Mesenchymal stem cell (in vitro differentiated cells and primary cell): Measurements from ENCODE around the gene NRIP3.

Experiments used
- DNase-seq: peaks from one replicate; pipeline ENCODE4 v3.0.0-alpha.2; 2013
- H2AFZ ChIP-seq: one replicate; pipeline ENCODE4 v1.6.1; 2013; ENCODE audit warnings: low read depth, mild to moderate bottlenecking, control low read depth, inconsistent platforms, low read length, moderate library complexity
- H2AK5ac ChIP-seq: 2 replicates; pipeline ENCODE4 v1.6.1; 2013; ENCODE audit warnings: low read length, moderate library complexity, mild to moderate bottlenecking, inconsistent platforms; ENCODE audit not compliant: severe bottlenecking
- H2BK120ac ChIP-seq: one replicate; pipeline ENCODE4 v1.6.1; 2013; ENCODE audit warnings: low read depth, mild to moderate bottlenecking, inconsistent platforms, low read length, moderate library complexity
- H2BK12ac ChIP-seq, 2 experiments: one replicate each; pipeline ENCODE4 v1.6.1; 2013; ENCODE audit warnings: inconsistent platforms in 2 of 2, low read length in 2 of 2, mild to moderate bottlenecking in 2 of 2, moderate library complexity in 2 of 2, control low read depth in 1 of 2
- H2BK15ac ChIP-seq: one replicate; pipeline ENCODE4 v1.6.1; 2013; ENCODE audit warnings: mild to moderate bottlenecking, low read depth, inconsistent platforms; ENCODE audit not compliant: poor library complexity, severe bottlenecking
- H2BK5ac ChIP-seq: 2 replicates; pipeline ENCODE4 v1.6.1; 2013; ENCODE audit warnings: low read depth, mild to moderate bottlenecking, low read length, control low read depth, inconsistent platforms; ENCODE audit not compliant: poor library complexity, severe bottlenecking
- H3K14ac ChIP-seq, 2 experiments: one replicate each; pipeline ENCODE4 v1.6.1; 2013; ENCODE audit warnings: inconsistent platforms in 2 of 2, low read length in 2 of 2, control low read depth in 1 of 2, mild to moderate bottlenecking in 1 of 2, moderate library complexity in 1 of 2
- H3K18ac ChIP-seq, 2 experiments: one replicate each; pipeline ENCODE4 v1.6.1; 2013; ENCODE audit warnings: inconsistent platforms in 2 of 2, low read length in 2 of 2, control low read depth in 1 of 2, low read depth in 1 of 2, mild to moderate bottlenecking in 1 of 2
- H3K23ac ChIP-seq, 2 experiments: one replicate each; pipeline ENCODE4 v1.6.1; 2013; ENCODE audit warnings: inconsistent platforms in 2 of 2, low read length in 2 of 2, mild to moderate bottlenecking in 2 of 2, moderate library complexity in 2 of 2, control low read depth in 1 of 2
- H3K27ac ChIP-seq: 2 replicates; pipeline ENCODE4 v1.5.1; 2013; ENCODE audit warnings: mild to moderate bottlenecking, moderate library complexity, low read length, control low read depth, inconsistent platforms; ENCODE audit not compliant: poor library complexity, severe bottlenecking
- H3K27me3 ChIP-seq, 2 experiments: 2 replicates each; pipeline versions ENCODE4 v1.6.1 to v1.7.0; 2013; ENCODE audit warnings: low read length in 2 of 2, mild to moderate bottlenecking in 2 of 2, moderate library complexity in 2 of 2, control low read depth in 1 of 2, inconsistent platforms in 1 of 2; ENCODE audit not compliant: control insufficient read depth in 1 of 2, insufficient read depth in 1 of 2
- H3K36me3 ChIP-seq, 2 experiments: 2 replicates each; pipeline versions ENCODE4 v1.6.1 to v1.7.0; 2013; ENCODE audit warnings: low read length in 2 of 2, control low read depth in 1 of 2, inconsistent platforms in 1 of 2, low read depth in 1 of 2, mild to moderate bottlenecking in 1 of 2; ENCODE audit not compliant: insufficient read depth in 2 of 2, control insufficient read depth in 1 of 2
- H3K4ac ChIP-seq, 2 experiments: one replicate each; pipeline ENCODE4 v1.6.1; 2013; ENCODE audit warnings: inconsistent platforms in 2 of 2, low read length in 2 of 2, mild to moderate bottlenecking in 2 of 2, moderate library complexity in 2 of 2, control low read depth in 1 of 2, low read depth in 1 of 2
- H3K4me1 ChIP-seq: 2 replicates; pipeline ENCODE4 v1.6.1; 2013; ENCODE audit warnings: low read depth, low read length, control low read depth; ENCODE audit not compliant: control insufficient read depth, insufficient read depth
- H3K4me2 ChIP-seq: 2 replicates; pipeline ENCODE4 v1.6.1; 2013; ENCODE audit warnings: low read length, mild to moderate bottlenecking, inconsistent platforms; ENCODE audit not compliant: poor library complexity, severe bottlenecking
- H3K4me3 ChIP-seq, 2 experiments: 2 replicates each; pipeline versions ENCODE4 v1.5.1 to v1.7.0; 2013; ENCODE audit warnings: low read length in 2 of 2, mild to moderate bottlenecking in 2 of 2, control low read depth in 1 of 2, low read depth in 1 of 2; ENCODE audit not compliant: insufficient read depth in 1 of 2
- H3K79me1 ChIP-seq: replicated peaks from 2 replicates; pipeline ENCODE4 v1.6.1; 2013; ENCODE audit warnings: mild to moderate bottlenecking, control low read depth, low read length, inconsistent platforms; ENCODE audit not compliant: poor library complexity, severe bottlenecking
- H3K9ac ChIP-seq: 2 replicates; pipeline ENCODE4 v1.7.0; 2013; ENCODE audit warnings: mild to moderate bottlenecking, low read length, moderate library complexity
- H3K9me3 ChIP-seq: 2 replicates; pipeline ENCODE4 v1.7.0; 2013; ENCODE audit warnings: mild to moderate bottlenecking, low read length; ENCODE audit not compliant: control insufficient read depth
- H4K8ac ChIP-seq: one replicate; pipeline ENCODE4 v1.6.1; 2013; ENCODE audit warnings: inconsistent platforms, mild to moderate bottlenecking, low read length, moderate library complexity
- H4K91ac ChIP-seq: one replicate; pipeline ENCODE4 v1.6.1; 2013; ENCODE audit warnings: mild to moderate bottlenecking, low read length, inconsistent platforms
- WGBS: methylation state at CpG from one replicate; pipeline ENCODE4 v1.1.7; 2013; ENCODE audit warnings: mixed read lengths; 5-methylcytosine and 5-hydroxymethylcytosine counted together

The NRIP3 gene

DNA sequence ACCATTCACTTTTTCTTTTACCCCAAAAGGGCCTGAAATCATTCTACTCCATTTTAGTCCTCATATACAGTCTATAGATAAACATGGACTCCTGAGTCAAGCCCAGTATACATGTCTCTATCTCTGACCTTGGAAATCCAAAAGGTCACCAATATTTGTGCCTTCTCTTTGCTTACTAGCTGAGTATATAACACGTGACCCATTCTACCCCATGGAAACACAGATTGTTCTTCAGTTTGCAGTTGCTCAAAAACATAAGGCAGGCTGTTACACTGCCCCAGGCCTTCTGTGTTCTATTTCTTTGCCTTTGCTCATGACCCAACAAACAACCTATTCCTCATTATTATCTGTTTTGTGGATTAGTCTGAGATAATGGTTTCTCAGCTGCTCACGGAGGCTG, 5.8 kb downstream of the NRIP3 start:
- Histone ChIP-seq H2BK5ac (no peak overlapping the region), H2AK5ac (no peak overlapping the region), H2BK12ac (no peak overlapping the region), H2BK15ac (no peak overlapping the region), H4K91ac (no peak overlapping the region), H3K14ac (no peak overlapping the region), H3K4me3 (no peak overlapping the region), H3K79me1 (no peaks in the 10 kb centered on the region), H3K4ac (no peak overlapping the region), H3K4me2 (no peak overlapping the region), H3K18ac (no peak overlapping the region), H3K27me3 (peaks cover 0 to 2% of the 10 kb centered on the region in 2 experiments), H3K27ac (no peak overlapping the region), H4K8ac (no peak overlapping the region), H3K9me3 (no peaks in the 10 kb centered on the region), H3K23ac (no peak overlapping the region), H3K9ac (no peak overlapping the region), H3K36me3 (no peaks in the 10 kb centered on the region), H2BK120ac (no peak overlapping the region), H3K4me1 (peaks cover 4% of the 10 kb centered on the region), H2AFZ (no peak overlapping the region)
- DNase-seq = no peak
- WGBS = 82% methylated on average over 1 of the region's 2 CpGs

DNA sequence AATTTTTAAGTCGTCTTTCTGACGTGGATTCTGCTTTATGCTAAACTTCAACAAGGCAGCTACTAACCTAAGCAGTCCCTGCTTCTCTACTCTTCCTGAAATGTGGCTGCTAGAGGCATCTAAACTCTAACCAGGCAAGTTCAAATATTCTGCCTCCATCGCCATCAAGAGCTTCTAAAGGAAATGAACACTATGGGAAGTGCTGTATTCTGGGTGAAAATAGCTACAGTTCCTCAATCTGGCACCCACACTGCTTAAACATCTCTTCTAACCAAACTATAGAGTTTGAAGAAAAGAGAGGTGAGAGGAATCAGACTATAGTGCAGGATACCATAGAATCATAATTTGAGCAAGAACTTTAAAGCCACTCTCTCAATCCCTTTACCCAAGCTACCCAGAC, 6.3 kb downstream of the NRIP3 start:
- Histone ChIP-seq H3K79me1 (no peaks in the 10 kb centered on the region), H3K27me3 (no peaks in the 10 kb centered on the region)

DNA sequence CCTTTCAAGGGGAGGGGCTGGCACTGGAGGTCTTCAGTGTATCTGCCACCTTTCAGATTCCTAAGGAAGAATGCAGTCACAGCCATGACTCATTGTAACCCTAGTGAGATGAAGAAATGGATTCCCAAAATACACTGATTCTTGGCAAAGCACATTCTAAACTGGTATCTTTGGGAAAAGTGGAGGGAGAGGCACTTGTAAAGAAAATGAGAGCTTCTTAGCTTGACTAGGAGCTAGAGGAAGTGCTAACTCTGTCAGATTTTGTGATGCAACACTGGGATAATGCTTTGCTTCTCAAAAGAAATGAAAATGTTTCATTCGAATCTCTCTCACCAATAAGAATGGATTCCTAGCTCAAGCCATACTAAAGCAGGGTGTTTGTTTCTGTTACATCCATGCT, 14.3 kb downstream of the NRIP3 start:
- no peak overlapping the region for H2BK5ac ChIP-seq
- no peak overlapping the region for H3K14ac ChIP-seq
- H2AK5ac ChIP-seq = no peak overlapping the region
- no peak overlapping the region for H3K4ac ChIP-seq
- no peaks in the 10 kb centered on the region for H3K9me3 ChIP-seq
- no peak overlapping the region for H3K4me3 ChIP-seq
- no peak overlapping the region for H3K4me2 ChIP-seq
- no peaks in the 10 kb centered on the region for H3K36me3 ChIP-seq
- H2BK120ac ChIP-seq = no peak overlapping the region
- H3K27ac ChIP-seq = no peak overlapping the region
- no peaks in the 10 kb centered on the region for H3K4me1 ChIP-seq
- H4K91ac ChIP-seq = no peak overlapping the region
- H2BK12ac ChIP-seq = no peak overlapping the region
- no peaks in the 10 kb centered on the region for H3K27me3 ChIP-seq
- no peak overlapping the region for H3K18ac ChIP-seq
- no peak overlapping the region for H4K8ac ChIP-seq
- H3K9ac ChIP-seq = peak overlapping the region; percentile 45
- DNase-seq = peak; percentile 29
- H3K79me1 ChIP-seq = no peaks in the 10 kb centered on the region
- no peak overlapping the region for H2AFZ ChIP-seq
- H3K23ac ChIP-seq = no peak overlapping the region
- WGBS = no CpG with 5 or more reads among the region's 1 CpG
- no peak overlapping the region for H2BK15ac ChIP-seq

More for the DNA sequence above, 6.3 kb downstream of the NRIP3 start:
- no peak overlapping the region for H3K27ac ChIP-seq
- no peak overlapping the region for H3K23ac ChIP-seq
- no peak overlapping the region for H2BK5ac ChIP-seq
- no peak overlapping the region for H2BK120ac ChIP-seq
- H3K4me3 ChIP-seq = no peak overlapping the region
- H3K36me3 ChIP-seq = no peaks in the 10 kb centered on the region
- H4K8ac ChIP-seq = no peak overlapping the region
- H3K9ac ChIP-seq = no peak overlapping the region
- no peak overlapping the region for H2AFZ ChIP-seq
- H3K9me3 ChIP-seq = no peaks in the 10 kb centered on the region
- H3K4me2 ChIP-seq = no peak overlapping the region
- no peak for DNase-seq
- no peak overlapping the region for H2BK15ac ChIP-seq
- H2BK12ac ChIP-seq = no peak overlapping the region
- peaks cover 2% of the 10 kb centered on the region for H3K4me1 ChIP-seq
- H3K4ac ChIP-seq = no peak overlapping the region
- no peak overlapping the region for H2AK5ac ChIP-seq
- no peak overlapping the region for H4K91ac ChIP-seq
- WGBS = 85% methylated on average over 2 of the region's 3 CpGs
- no peak overlapping the region for H3K14ac ChIP-seq
- H3K18ac ChIP-seq = no peak overlapping the region

DNA sequence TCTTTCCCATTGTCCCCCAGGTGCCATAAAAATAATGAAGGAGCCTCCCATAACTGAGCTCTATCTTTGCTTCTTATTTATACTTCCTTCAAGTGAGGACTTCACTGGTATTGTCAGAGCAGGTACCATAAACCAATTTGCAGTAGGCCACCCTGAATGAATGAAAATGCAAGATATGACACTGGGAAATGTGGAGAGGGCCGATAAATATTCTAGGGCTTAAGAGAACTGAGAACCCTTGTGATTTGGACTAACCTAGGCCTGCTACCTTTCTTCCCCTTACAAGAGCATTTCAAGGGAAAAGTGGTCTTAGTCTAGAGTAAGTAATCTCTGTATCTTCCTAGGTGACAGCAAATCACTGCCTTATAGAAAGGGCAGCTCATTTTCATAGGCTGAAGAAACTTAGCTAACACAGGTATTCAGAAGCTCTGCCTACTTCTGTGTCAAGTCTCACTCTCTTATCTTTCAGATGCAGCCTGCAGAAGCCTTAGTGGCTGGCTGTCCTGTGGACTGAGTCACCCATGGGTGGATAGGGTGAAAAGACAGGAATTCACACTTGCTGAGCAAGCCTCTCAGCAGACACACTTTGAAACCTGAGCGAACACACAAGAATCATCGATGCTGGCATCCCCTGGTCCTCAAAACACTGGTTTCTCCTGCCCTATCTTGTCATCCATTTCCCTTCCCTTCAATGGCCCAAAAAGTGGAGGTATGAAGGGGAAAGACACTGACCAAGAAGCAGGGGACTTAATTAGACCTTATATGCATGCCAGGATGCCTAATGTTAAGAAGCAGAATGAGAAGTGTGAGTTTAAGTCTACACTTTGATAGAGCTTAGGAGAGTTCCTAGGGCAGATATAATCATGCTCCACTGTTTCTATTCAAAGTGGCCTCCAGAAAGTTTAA, 15.2 kb downstream of the NRIP3 start:
- peak; percentile 27 for DNase-seq
- H3K14ac ChIP-seq = no peak overlapping the region
- no peaks in the 10 kb centered on the region for H3K27me3 ChIP-seq
- H3K36me3 ChIP-seq = peaks cover 0 to 4% of the 10 kb centered on the region in 2 experiments
- H2BK5ac ChIP-seq = no peak overlapping the region
- no peaks in the 10 kb centered on the region for H3K9me3 ChIP-seq
- no peak overlapping the region for H3K27ac ChIP-seq
- no peak overlapping the region for H2BK15ac ChIP-seq
- H2BK12ac ChIP-seq = no peak overlapping the region
- no peak overlapping the region for H4K8ac ChIP-seq
- H3K4me1 ChIP-seq = no peaks in the 10 kb centered on the region
- no peak overlapping the region for H3K4me2 ChIP-seq
- H3K4me3 ChIP-seq = no peak overlapping the region
- H3K9ac ChIP-seq = no peak overlapping the region
- WGBS = 92% methylated on average over 2 of the region's 3 CpGs
- no peaks in the 10 kb centered on the region for H3K79me1 ChIP-seq
- H4K91ac ChIP-seq = no peak overlapping the region
- no peak overlapping the region for H2BK120ac ChIP-seq
- H3K23ac ChIP-seq = no peak overlapping the region
- no peak overlapping the region for H3K4ac ChIP-seq
- H3K18ac ChIP-seq = no peak overlapping the region
- no peak overlapping the region for H2AK5ac ChIP-seq
- H2AFZ ChIP-seq = no peak overlapping the region
